Erythroblast (primary cell): ENCODE data around the gene CKS1B.

Experiments used
- DNase-seq, 2 experiments: peaks; one replicate each; lab custom pipeline; 2025; lab: John Stamatoyannopoulos, UW
- GATA1 ChIP-seq: IDR thresholded peaks from 2 replicates; pipeline ENCODE4 v1.6.1; 2011; ENCODE audit warnings: low read depth, mild to moderate bottlenecking, control low read depth, low read length, moderate library complexity
- POLR2A ChIP-seq: IDR thresholded peaks from 2 replicates; pipeline ENCODE4 v1.6.1; 2011; ENCODE audit warnings: mild to moderate bottlenecking, low read length

The CKS1B gene

DNA sequence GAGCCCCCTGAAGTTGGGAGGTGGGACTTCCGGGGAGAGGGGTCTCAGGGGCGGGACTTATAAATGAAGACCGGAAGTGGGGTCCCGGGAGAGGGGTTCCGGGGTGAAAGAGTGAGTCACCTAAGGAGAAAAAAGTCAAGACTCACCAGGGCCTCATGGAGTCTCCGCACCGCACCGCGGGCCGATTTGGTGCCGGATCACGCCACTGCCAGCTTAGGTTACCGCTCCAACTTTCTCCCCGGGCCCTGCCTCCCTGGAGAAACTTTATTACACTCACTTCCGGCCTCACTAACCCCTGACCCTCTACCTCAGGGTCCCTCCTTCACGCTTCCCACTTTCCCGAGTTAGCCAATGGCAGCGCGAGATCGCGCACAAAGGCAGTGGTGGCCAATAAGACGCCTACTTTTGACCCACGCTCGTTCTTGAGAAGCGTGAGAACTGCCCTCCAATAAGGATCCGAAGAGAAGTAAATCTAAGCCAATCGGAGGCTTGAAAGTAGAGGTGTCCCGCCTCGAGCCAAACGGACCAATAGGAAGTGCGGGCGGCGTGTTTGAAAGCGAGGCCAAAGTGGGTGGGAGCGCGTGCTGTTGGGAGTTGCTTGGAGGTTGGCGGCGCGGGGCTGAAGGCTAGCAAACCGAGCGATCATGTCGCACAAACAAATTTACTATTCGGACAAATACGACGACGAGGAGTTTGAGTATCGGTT lies at the start of gene CKS1B:
Gene CKS1B (plus strand): TSS at position 580 of the 706 bp plus-strand sequence. CDS start 65 bp downstream, at position 645.
- TF ChIP-seq POLR2A (peak; percentile 97), GATA1 (no peak)

DNA sequence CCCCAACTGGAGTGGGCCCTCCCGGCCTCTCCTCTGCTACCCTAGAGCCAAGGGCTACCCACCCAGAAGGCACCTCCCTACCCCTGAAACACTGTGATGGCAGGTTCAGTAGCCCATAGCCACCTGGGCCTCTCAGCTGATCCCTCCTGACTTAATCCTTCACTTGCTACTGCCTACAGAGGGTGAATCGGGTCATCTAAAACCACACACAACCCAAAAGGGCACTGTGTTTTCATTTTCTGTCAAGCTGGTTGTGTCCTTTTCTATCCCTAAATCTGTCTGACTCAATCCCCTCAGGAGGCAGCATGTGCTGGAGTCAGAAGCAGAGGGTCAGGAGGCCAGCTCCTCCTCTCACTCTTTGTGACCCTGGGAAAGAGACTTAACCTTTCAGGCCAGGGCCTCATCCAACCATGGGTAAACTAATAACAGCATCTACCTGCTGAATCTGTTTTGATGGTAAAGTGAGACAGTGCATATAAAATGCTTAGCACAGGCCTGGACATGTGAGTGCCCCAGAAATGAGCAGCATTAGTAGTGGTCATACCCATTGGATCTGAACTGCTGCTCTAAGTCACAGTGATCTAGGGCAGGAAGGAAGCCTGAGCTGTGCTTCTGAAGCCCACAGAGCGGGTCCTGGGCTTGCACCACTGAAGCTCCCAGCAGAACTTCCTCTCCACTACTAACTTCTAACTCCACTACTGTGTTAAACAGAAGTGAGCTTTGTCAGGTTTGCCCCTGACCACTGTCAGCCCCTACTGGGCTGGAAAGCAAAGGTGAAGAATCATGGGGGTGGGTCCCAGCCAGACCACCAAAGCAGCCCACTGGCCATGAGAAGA lies 48.9 kb upstream of the CKS1B start:
- no peak for DNase-seq
- TF ChIP-seq GATA1 (no peak), POLR2A (no peak)

More for the DNA sequence above, at the start of gene CKS1B:
- DNase-seq = peak; percentile 99 to 100

DNA sequence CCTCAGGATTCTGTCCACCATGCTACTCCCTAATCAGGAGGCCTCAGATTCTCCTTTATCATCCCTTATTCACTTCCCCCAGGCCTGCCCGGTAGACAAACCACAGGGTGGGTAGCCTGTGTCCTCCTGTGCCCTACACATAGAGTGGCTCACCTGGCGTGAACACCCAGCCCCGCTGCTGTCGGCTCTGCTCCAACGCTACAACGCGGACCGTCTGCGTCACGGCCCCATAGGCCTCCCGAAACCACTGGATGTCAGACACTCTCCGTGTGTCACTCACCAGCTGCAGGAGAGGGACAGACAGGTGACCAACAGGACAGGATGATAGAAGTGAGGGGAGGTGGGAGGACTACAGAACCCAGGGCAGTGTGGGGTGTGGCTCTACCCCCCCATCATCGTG lies 48.3 kb upstream of the CKS1B start:
- no peak for DNase-seq
- TF ChIP-seq POLR2A (no peak), GATA1 (no peak)

DNA sequence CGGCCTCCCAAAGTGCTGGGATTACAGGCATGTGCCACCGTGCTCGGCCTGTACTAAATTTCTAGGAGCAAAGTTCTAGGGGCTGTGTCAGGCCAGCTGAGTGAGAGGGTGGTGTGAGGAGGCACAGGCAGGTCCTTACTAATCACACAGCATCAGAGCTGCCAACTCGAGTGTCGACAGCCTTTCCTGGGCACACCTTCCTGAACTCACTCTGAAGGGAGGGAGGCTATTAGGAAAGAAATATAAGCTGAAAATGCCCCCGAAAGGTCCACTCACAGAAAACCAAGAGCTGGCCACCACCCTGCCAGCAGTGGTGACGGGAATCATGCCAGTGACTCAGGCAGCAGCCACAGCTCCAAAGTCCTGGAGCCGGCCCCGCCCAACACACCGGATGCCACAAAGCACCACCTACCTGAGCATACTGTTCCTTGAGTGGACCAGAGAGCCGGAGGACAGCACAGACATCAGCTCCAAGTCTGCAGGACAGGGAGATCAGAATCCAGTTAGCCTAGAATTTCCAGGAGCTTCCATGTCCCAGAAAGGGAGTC lies 42.5 kb upstream of the CKS1B start:
- TF ChIP-seq GATA1 = no peak
- TF ChIP-seq POLR2A = no peak
- DNase-seq = no peak

DNA sequence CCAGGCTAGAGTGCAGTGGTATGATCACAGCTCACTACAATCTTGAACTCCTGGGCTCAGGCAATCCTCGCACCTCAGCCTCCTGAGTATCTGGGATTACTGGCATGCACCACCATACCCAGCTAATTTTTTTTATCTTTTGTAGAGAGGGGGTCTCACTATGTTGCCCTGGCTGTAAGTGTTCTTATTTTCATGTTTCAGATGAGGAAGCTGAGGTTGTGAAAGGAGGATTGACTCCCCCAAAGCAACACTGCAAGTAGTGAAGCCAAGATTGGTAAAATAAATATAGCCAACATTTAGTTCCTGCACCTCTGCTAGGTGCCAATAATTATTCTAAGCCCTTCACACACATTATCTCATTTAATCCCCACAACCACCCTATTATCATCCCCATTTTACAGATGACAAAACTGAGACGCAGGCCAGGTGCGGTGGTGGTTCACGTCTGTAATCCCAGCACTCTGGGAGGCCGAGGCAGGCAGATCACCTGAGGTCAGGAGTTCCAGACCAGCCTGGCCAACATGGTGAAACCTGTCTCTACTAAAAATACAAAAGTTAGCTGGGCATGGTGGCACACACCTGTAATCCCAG lies 40.0 kb upstream of the CKS1B start:
- TF ChIP-seq POLR2A (no peak), GATA1 (no peak)
- no peak for DNase-seq

- no peak for TF ChIP-seq POLR2A
- no peak for TF ChIP-seq GATA1
- no peak for DNase-seq
Measured at GRCh38 chr1:154935749-154936554, 38.5 kb upstream of the CKS1B start.

DNA sequence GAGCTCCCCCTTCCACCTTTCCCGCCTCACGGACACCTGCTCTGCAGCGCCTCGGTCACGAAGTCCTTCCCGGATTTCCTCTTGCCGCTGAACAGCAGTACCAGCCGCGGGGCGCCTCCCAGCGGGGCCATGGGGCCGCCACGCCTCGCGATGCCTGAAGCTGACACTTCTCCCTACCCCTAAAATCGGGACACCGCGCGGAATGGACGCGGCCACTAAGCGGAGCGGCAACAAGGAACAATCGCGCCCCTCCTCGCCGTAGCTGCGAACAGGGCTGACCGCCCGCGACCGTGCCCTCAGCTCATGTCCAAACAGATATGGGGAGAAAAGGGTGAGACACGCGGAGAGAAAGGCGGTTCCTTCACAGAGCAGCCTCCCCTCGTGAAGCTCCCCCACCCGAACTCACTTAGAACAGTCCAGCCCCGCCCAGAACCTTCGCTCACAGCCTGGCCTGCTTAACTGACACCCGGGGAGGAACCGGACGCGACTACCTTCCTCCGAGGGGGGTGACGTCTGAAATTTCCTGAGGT lies 37.9 kb upstream of the CKS1B start, which contains the start of gene PMVK:
Gene PMVK (minus strand): TSS at position 165 of the 530 bp plus-strand sequence. CDS start 34 bp downstream, at position 131.
- peak; percentile 62 for TF ChIP-seq POLR2A
- TF ChIP-seq GATA1 = no peak
- peak; percentile 97 to 98 for DNase-seq

GRCh38 chr1:154937085-154937987 lies 37.1 kb upstream of the CKS1B start:
- DNase-seq = peak; percentile 96 to 97
- no peak for TF ChIP-seq GATA1
- TF ChIP-seq POLR2A = no peak

DNA sequence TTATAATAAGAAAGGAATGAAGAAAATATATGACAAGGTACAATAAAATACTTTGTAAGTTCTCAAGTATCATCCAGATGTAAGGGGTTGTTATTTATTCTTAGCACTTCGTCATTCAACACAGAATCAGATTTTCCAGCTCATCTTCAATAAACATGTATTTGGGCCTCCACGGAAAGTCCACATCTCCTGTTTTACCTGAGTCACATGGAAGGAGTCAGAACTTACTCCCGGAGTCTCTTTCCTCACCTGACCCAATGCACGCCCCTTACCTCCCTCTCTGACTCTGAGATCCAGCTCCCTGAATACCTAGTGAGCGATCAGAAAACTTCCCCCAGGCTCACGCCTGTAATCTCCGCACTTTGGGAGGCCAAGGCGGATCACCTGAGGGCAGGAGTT lies 36.5 kb upstream of the CKS1B start:
- DNase-seq = no peak
- TF ChIP-seq POLR2A (no peak), GATA1 (no peak)

DNA sequence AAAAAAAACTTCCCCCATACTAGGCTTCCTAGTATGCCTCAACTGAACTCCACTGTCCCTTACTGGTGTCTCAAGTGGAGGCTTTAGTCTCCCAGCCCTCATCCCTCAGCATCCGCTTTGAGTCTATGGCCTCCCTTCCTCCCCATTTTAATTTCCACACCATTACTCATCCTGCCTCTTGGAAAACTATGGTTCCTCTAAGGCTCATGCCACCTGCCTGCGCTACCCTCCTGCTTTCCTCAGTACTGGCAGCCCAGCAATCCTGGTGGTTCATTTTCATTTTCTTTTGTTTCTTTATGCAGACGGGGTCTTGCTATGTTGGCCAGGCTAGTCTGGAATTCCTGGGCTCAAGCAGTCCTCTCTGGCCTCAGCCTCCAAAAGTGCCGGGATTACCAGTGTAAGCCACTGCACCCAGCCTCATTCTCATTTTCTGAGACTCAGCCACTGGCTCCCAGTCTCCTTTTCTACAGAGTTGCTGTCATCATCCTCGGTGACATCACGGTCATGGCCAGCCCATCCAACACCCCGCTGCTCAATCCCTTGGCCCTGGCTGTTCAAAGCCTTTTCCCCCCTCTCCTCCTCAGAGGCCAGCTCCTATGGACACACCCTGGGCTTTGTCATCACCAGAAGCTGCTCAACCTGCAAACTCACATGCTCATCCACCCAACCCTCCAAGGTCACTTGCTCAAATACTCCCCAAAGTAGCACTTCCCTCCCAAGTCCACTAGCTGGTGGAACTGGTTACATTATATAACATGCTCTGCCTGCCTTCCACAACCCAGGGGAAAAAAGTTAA lies 35.7 kb upstream of the CKS1B start:
- DNase-seq = peak; percentile 20 to 58
- TF ChIP-seq GATA1 (no peak), POLR2A (no peak)

DNA sequence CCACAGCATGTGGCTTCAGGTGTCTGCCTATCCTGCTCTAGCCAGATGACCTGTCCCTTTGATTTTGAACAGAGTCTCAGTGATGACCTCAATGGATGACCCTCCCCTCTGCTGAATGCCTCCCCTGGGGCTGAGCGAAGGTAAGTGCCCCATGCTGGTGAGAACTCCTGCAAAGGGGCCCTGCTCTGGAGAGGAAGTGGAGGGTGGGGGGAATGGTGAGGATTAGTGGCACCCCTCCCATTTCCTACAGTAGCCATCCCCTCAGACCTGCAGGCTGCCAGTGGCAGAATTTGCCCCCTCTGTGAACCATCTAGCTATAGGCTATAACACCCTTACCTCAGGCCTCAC lies 34.3 kb upstream of the CKS1B start:
- no peak for TF ChIP-seq POLR2A
- no peak for TF ChIP-seq GATA1
- DNase-seq = no peak
